ENCODE results near the gene ADAT3. TPM values are rescaled to one million over a fixed set of nuclear protein-coding genes. Genes with fewer than 3 reads are reported as not detected.
A peak's percentile ranks its signal among the peaks of the same experiment; 100 is the strongest.

ADAT3 gene
- total RNA-seq, 6 donors from 2014 or later: 6.1 to 25.1 (median 12.0) TPM

GRCh38 chr19:1863328-1863637 is 41.9 kb upstream of the ADAT3 start, which contains the start of gene KLF16:
KLF16 (minus strand) TSS chr19:1863579; CDS start chr19:1863497, 82 bp downstream.
- 0% methylated on average over 2 of the region's 63 CpGs; no CpG with 5 or more reads in 1 of the 2 donors for WGBS, 2 donors
- Histone ChIP-seq H3K9me3 (no peaks in the 10 kb centered on the region), H3K4me3 (peak within 1 kb of the TSS; percentile 71 to 98 (median 94)), H3K27me3 (no peaks in the 10 kb centered on the region), H3K4me1 (peaks cover 36 to 54% (median 48%) of the 10 kb centered on the region in 4 donors), H3K27ac (peak within 1 kb of the TSS; percentile 91 to 95 (median 93)), H3K36me3 (no peaks in the 10 kb centered on the region)
- ATAC-seq (ENCODE audit: low FRiP score in 2 of 2) (no peak), DNase-seq (no peak)
- TF ChIP-seq POLR2A (IDR thresholded peaks at IDR 0.05) (peak in 3 of 4 donors; percentile 36 to 74 (median 41)), POLR2AphosphoS5 (IDR thresholded peaks at IDR 0.05) (no peak), EP300 (IDR thresholded peaks at IDR 0.05) (no peak), CTCF (IDR thresholded peaks at IDR 0.05) (peak in 2 of 6 experiments; percentile 5 to 27)

- no peaks in the 10 kb centered on the region for H3K27me3 ChIP-seq
- peak overlapping the region; percentile 53 to 98 (median 80) for H3K4me3 ChIP-seq
- ATAC-seq (ENCODE audit: low FRiP score in 2 of 2) (peak; percentile 88 to 92), DNase-seq (peak; percentile 92 to 98)
- no peaks in the 10 kb centered on the region for H3K9me3 ChIP-seq
- no peaks in the 10 kb centered on the region for H3K36me3 ChIP-seq
- H3K4me1 ChIP-seq: peaks cover 35 to 48% (median 42%) of the 10 kb centered on the region in 4 donors
- peak overlapping the region; percentile 91 to 95 (median 93) for H3K27ac ChIP-seq
- TF ChIP-seq EP300 (IDR thresholded peaks at IDR 0.05) (no peak), CTCF (IDR thresholded peaks at IDR 0.05) (peak in 1 of 6 experiments; percentile 2), POLR2AphosphoS5 (IDR thresholded peaks at IDR 0.05) (peak in 1 of 2 donors; percentile 25), POLR2A (IDR thresholded peaks at IDR 0.05) (no peak)
- 1% methylated on average over 17 of the region's 115 CpGs; no CpG with 5 or more reads in 1 of the 2 donors for whole genome bisulfite sequencing, 2 donors
These were observed 41.3 kb upstream of the ADAT3 start for GRCh38 chr19:1863638-1864479.

- peak overlapping the region; percentile 91 to 95 (median 93) for H3K27ac ChIP-seq
- ATAC-seq (ENCODE audit: low FRiP score in 2 of 2): peak; percentile 83 to 84
- no peaks in the 10 kb centered on the region for H3K9me3 ChIP-seq
- no peaks in the 10 kb centered on the region for H3K27me3 ChIP-seq
- TF ChIP-seq POLR2AphosphoS5 (IDR thresholded peaks at IDR 0.05) (peak in 1 of 2 donors; percentile 4), POLR2A (IDR thresholded peaks at IDR 0.05) (peak in 1 of 4 donors; percentile 37), EP300 (IDR thresholded peaks at IDR 0.05) (no peak), CTCF (IDR thresholded peaks at IDR 0.05) (peak; percentile 86 to 98 (median 92))
- H3K36me3 ChIP-seq: no peaks in the 10 kb centered on the region
- peaks cover 33 to 41% (median 35%) of the 10 kb centered on the region in 4 donors for H3K4me1 ChIP-seq
- peak overlapping the region; percentile 53 to 98 (median 80) for H3K4me3 ChIP-seq
- peak; percentile 82 to 95 for DNase-seq
- WGBS, 2 donors: 8 to 50% methylated on average over 3 to 45 of the region's 52 CpGs
These were observed 40.6 kb upstream of the ADAT3 start for GRCh38 chr19:1864480-1865171.

- peaks cover 25 to 33% (median 28%) of the 10 kb centered on the region in 4 donors for H3K4me1 ChIP-seq
- H3K9me3 ChIP-seq: no peaks in the 10 kb centered on the region
- no peak for ATAC-seq (ENCODE audit: low FRiP score in 2 of 2)
- TF ChIP-seq POLR2AphosphoS5 (IDR thresholded peaks at IDR 0.05): no peak
- TF ChIP-seq EP300 (IDR thresholded peaks at IDR 0.05): no peak
- peak overlapping the region in 2 of 4 donors; percentile 71 to 98 for H3K4me3 ChIP-seq
- no peaks in the 10 kb centered on the region for H3K27me3 ChIP-seq
- 82 to 88% methylated on average over 13 to 16 of the region's 17 CpGs for WGBS, 2 donors
- H3K27ac ChIP-seq: peak overlapping the region; percentile 91 to 95 (median 93)
- no peak for DNase-seq
- no peaks in the 10 kb centered on the region for H3K36me3 ChIP-seq
These were observed 39.8 kb upstream of the ADAT3 start for GRCh38 chr19:1865172-1866010.
